Measurements from ENCODE around the gene TCN1. TPM values are rescaled to one million over a fixed set of nuclear protein-coding genes. Genes with fewer than 3 reads are reported as not detected.

Gene TCN1
- total RNA-seq, 4 donors from 2014 or later = not detected

GRCh38 chr11:59842316-59842715 is 24.0 kb downstream of the TCN1 start:
- H3K27me3 ChIP-seq = no peaks in the 10 kb centered on the region
- H3K4me1 ChIP-seq = no peaks in the 10 kb centered on the region
- no peak overlapping the region for H3K4me3 ChIP-seq
- no peak for DNase-seq
- H3K27ac ChIP-seq = no peak overlapping the region
- no peaks in the 10 kb centered on the region for H3K36me3 ChIP-seq
- no peaks in the 10 kb centered on the region for H3K9me3 ChIP-seq
- in situ Hi-C loops (cut with MboI; ENCODE audit: low sequenced_read_pairs in 4 of 4) (no loop called here), intact Hi-C loops (cut with DNase I; ENCODE audit: low total_unique reads) (no loop called here)
- no peak for ATAC-seq
- TF ChIP-seq, protein P1, sequence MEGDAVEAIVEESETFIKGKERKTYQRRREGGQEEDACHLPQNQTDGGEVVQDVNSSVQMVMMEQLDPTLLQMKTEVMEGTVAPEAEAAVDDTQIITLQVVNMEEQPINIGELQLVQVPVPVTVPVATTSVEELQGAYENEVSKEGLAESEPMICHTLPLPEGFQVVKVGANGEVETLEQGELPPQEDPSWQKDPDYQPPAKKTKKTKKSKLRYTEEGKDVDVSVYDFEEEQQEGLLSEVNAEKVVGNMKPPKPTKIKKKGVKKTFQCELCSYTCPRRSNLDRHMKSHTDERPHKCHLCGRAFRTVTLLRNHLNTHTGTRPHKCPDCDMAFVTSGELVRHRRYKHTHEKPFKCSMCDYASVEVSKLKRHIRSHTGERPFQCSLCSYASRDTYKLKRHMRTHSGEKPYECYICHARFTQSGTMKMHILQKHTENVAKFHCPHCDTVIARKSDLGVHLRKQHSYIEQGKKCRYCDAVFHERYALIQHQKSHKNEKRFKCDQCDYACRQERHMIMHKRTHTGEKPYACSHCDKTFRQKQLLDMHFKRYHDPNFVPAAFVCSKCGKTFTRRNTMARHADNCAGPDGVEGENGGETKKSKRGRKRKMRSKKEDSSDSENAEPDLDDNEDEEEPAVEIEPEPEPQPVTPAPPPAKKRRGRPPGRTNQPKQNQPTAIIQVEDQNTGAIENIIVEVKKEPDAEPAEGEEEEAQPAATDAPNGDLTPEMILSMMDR (IDR thresholded peaks at IDR 0.05 in 4 of 5, conservative IDR thresholded peaks at IDR 0.05 in 1 of 5) = no peak
- no peak for TF ChIP-seq POLR2A (IDR thresholded peaks at IDR 0.05)

DNA sequence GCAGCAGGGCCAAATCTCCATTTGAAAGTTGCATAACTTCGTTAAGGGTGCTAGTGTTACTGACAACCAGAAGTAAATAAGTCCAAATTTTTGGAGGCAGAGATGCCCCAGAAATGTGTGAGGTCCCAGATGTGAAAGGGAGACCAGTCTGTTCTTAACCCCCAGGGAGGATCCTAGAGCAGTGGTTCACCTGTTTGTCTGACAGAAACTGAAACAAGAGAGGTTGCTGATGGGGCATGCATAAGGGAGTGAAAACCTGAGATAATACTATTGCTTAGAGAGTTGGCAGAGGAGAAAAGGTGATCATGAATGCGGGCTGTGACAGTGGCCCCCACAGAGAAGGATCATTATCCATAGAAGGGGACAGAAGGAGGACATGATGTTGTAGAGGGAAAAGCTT is 24.8 kb downstream of the TCN1 start:
- intact Hi-C loops (cut with DNase I; ENCODE audit: low total_unique reads) (no loop called here), in situ Hi-C loops (cut with MboI; ENCODE audit: low sequenced_read_pairs in 4 of 4) (no loop called here)
- ATAC-seq (no peak), DNase-seq (no peak)
- H3K27ac ChIP-seq = no peak overlapping the region
- no peaks in the 10 kb centered on the region for H3K4me1 ChIP-seq
- H3K36me3 ChIP-seq = no peaks in the 10 kb centered on the region
- no peaks in the 10 kb centered on the region for H3K9me3 ChIP-seq
- no peak overlapping the region for H3K4me3 ChIP-seq
- H3K27me3 ChIP-seq = no peaks in the 10 kb centered on the region
- TF ChIP-seq, protein P1 (IDR thresholded peaks at IDR 0.05 in 4 of 5, conservative IDR thresholded peaks at IDR 0.05 in 1 of 5) = no peak
- TF ChIP-seq POLR2A (IDR thresholded peaks at IDR 0.05) = no peak

- in situ Hi-C loops (cut with MboI; ENCODE audit: low sequenced_read_pairs in 4 of 4) = no loop called here
- no peak overlapping the region for H3K27ac ChIP-seq
- no peaks in the 10 kb centered on the region for H3K36me3 ChIP-seq
- no peak overlapping the region for H3K4me3 ChIP-seq
- DNase-seq (no peak), ATAC-seq (no peak)
- intact Hi-C loops (cut with DNase I; ENCODE audit: low total_unique reads) = no loop called here
- no peaks in the 10 kb centered on the region for H3K9me3 ChIP-seq
- TF ChIP-seq, protein P1 (IDR thresholded peaks at IDR 0.05 in 4 of 5, conservative IDR thresholded peaks at IDR 0.05 in 1 of 5) = no peak
- TF ChIP-seq POLR2A (IDR thresholded peaks at IDR 0.05) = no peak
- no peaks in the 10 kb centered on the region for H3K27me3 ChIP-seq
- no peaks in the 10 kb centered on the region for H3K4me1 ChIP-seq
Observed at GRCh38 chr11:59839615-59840014, 26.7 kb downstream of the TCN1 start.

DNA sequence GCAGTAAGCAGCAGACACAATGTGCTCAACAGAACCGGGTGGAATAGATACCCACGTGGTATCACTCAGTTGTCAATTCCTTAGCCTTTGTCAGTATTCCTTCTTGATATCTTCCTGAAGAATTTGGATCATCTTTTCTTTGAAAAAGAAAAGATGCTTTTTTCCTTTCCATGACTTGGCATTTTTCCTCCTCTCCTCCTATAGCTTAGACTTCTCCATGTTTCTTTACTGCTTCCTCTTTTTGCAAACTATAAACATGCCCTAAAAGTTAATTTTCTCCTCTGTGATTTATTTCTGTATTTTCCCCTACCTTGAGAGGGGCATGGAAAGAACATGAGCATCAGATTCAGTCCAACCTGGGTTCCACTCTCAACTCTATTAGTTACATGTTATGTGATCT is 32.7 kb downstream of the TCN1 start:
- in situ Hi-C loops (cut with MboI; ENCODE audit: low sequenced_read_pairs in 4 of 4) = no loop called here
- no peaks in the 10 kb centered on the region for H3K36me3 ChIP-seq
- no peak overlapping the region for H3K27ac ChIP-seq
- TF ChIP-seq POLR2A (IDR thresholded peaks at IDR 0.05) = no peak
- H3K4me3 ChIP-seq = no peak overlapping the region
- no peaks in the 10 kb centered on the region for H3K9me3 ChIP-seq
- no peaks in the 10 kb centered on the region for H3K4me1 ChIP-seq
- intact Hi-C loops (cut with DNase I; ENCODE audit: low total_unique reads) = no loop called here
- no peak for DNase-seq
- ATAC-seq = no peak
- H3K27me3 ChIP-seq = no peaks in the 10 kb centered on the region

DNA sequence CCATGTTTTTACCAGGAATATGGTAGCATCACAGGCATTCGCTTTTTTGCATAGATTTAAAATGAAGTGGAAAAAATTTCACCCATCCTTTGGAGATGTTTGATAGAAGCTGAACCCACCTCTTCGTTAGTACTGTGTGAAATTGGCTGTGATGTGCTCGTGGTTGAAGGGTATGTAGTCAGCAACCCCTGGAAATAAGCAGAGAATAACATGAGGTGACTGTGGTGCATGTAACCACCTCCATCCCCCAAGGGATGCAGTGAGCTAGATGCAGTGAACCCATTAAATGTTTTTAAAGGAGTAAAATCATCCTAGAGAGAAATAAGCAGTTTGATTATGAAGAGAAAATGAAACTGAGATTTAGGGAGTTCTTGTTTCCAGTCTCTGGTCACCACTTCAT is 36.9 kb downstream of the TCN1 start:
- H3K27ac ChIP-seq = no peak overlapping the region
- H3K4me1 ChIP-seq = no peaks in the 10 kb centered on the region
- in situ Hi-C loops (cut with MboI; ENCODE audit: low sequenced_read_pairs in 4 of 4) = no loop called here
- no peak for TF ChIP-seq POLR2A (IDR thresholded peaks at IDR 0.05)
- TF ChIP-seq, protein P1 (IDR thresholded peaks at IDR 0.05 in 4 of 5, conservative IDR thresholded peaks at IDR 0.05 in 1 of 5) = no peak
- no peaks in the 10 kb centered on the region for H3K27me3 ChIP-seq
- intact Hi-C loops (cut with DNase I; ENCODE audit: low total_unique reads) = loop anchor here (10.0 kb wide), 1 partner anchor 365 kb away; no protein-coding TSS in a partner anchor
- no peaks in the 10 kb centered on the region for H3K9me3 ChIP-seq
- no peak for DNase-seq
- H3K36me3 ChIP-seq = no peaks in the 10 kb centered on the region
- no peak for ATAC-seq
- H3K4me3 ChIP-seq = no peak overlapping the region
